ENCODE measurements around the gene RASA3. TPM values are rescaled to one million over a fixed set of nuclear protein-coding genes. Genes with fewer than 3 reads are reported as not detected.

The RASA3 gene
- total and polyA plus RNA-seq, 2 of the 4 experiments (the other 2 are of a cell fraction): 21.0 to 31.4 TPM

- Histone ChIP-seq H2BK120ac (ENCODE audit: low read depth, low read length) (peak overlapping the region; percentile 96), H3K56ac (ENCODE audit: extremely low read depth, insufficient read depth, low read length) (peak overlapping the region; percentile 97), H4K20me1 (ENCODE audit: insufficient read depth, low read length) (peaks cover 26% of the 10 kb centered on the region), H2BK15ac (ENCODE audit: low read depth, low read length) (peak overlapping the region; percentile 91), H3K18ac (ENCODE audit: low read depth, low read length) (peak overlapping the region; percentile 99), H3K36me3 (ENCODE audit: control insufficient read depth, insufficient read depth, low read length) (peaks cover 16% of the 10 kb centered on the region; the same call in 1 of the 2 replicates), H2AK5ac (ENCODE audit: low read depth, low read length) (peak overlapping the region; percentile 99), H3K79me1 (ENCODE audit: low read depth in 1 of 2, low read length in 2 of 2) (peaks cover 12 to 74% of the 10 kb centered on the region in 2 experiments; a peak in 3 of 4 replicates), H2AFZ (replicated peaks; ENCODE audit: low read length, poor library complexity) (peak overlapping the region; percentile 64), H3K27me3 (ENCODE audit: control insufficient read depth, insufficient read depth, low read length) (no peaks in the 10 kb centered on the region), H2BK5ac (ENCODE audit: low read depth, low read length, poor library complexity, severe bottlenecking) (peak overlapping the region; percentile 96), H3K4ac (ENCODE audit: low read depth, low read length) (peak overlapping the region; percentile 100), H4K5ac (ENCODE audit: low read depth, low read length) (peak overlapping the region; percentile 98), H2AK9ac (replicated peaks; ENCODE audit: low read depth, low read length, poor library complexity) (peak overlapping the region; percentile 99), H2BK20ac (ENCODE audit: low read depth, low read length) (peak overlapping the region; percentile 79), H3K4me2 (ENCODE audit: low read depth, low read length) (peak overlapping the region; percentile 77), H3K14ac (replicated peaks; ENCODE audit: low read depth, low read length) (peak overlapping the region; percentile 99), H3K23ac (ENCODE audit: low read depth, low read length) (peak overlapping the region; percentile 96), H4K8ac (ENCODE audit: low read depth in 2 of 2, low read length in 2 of 2) (peak overlapping the region; percentile 87 to 89), H3K9me3 (ENCODE audit: control insufficient read depth, insufficient read depth, low read length) (no peaks in the 10 kb centered on the region), H3K9me1 (ENCODE audit: insufficient read depth, low read length) (peaks cover 25% of the 10 kb centered on the region), H3K27ac (ENCODE audit: insufficient read depth, low read length) (peak overlapping the region; percentile 100), H3K4me3 (ENCODE audit: insufficient read depth, low read depth, low read length) (peak overlapping the region; percentile 15), H4K91ac (ENCODE audit: insufficient read depth, low read depth, low read length) (peak overlapping the region; percentile 99), H3K9ac (ENCODE audit: low read depth, low read length) (peak overlapping the region; percentile 85), H3K4me1 (ENCODE audit: control insufficient read depth, insufficient read depth, low read length) (peaks cover 50% of the 10 kb centered on the region)
- peak; percentile 61 for DNase-seq
- intact Hi-C loops (cut with micrococcal nuclease) (no loop called here), dilution Hi-C loops (cut with HindIII; ENCODE audit: low sequenced_read_pairs, unreplicated experiment) (no loop called here), in situ Hi-C loops (cut with MboI; ENCODE audit: low sequenced_read_pairs) (no loop called here)
- 34% methylated on average over 7 of the region's 22 CpGs; no CpG with 5 or more reads in 1 of the 2 experiments for WGBS, 2 experiments (ENCODE audit: extremely low coverage in 2 of 2, insufficient read length in 1 of 2)
- ChIA-PET CTCF (interaction anchor here (1.3 kb wide), 1 partner anchor 14 kb away, joined by 3 read pairs; no protein-coding TSS in a partner anchor), POLR2A (ENCODE audit: unreplicated experiment) (interaction anchor here (0.5 kb wide), 1 partner anchor 19 kb away, joined by 3 read pairs; no protein-coding TSS in a partner anchor)
- ATAC-seq (ENCODE audit: low read depth): peak; percentile 1; the same call in 1 of the 2 replicates
- no TSS peak for BruUV-seq (replicated peaks)
- TF ChIP-seq MAFK (IDR thresholded peaks at IDR 0.05; ENCODE audit: low read depth, low read length) (no peak), ELK1 (IDR thresholded peaks at IDR 0.05; ENCODE audit: borderline replicate concordance, low read depth, low read length) (no peak), RFX5 (IDR thresholded peaks at IDR 0.05; ENCODE audit: low read depth, low read length) (no peak), CHD1 (IDR thresholded peaks at IDR 0.05; ENCODE audit: low read depth, low read length) (no peak), FOS (IDR thresholded peaks at IDR 0.05; ENCODE audit: low read depth, low read length) (no peak), MAZ (IDR thresholded peaks at IDR 0.05; ENCODE audit: borderline replicate concordance, low read depth, low read length) (no peak), USF2 (IDR thresholded peaks at IDR 0.05; ENCODE audit: low read depth, low read length) (0 out of 2 replicates have a peak, but pooled peaks have one; percentile 4), RCOR1 (IDR thresholded peaks at IDR 0.05; ENCODE audit: insufficient replicate concordance, low read length) (no peak), MXI1 (IDR thresholded peaks at IDR 0.05; ENCODE audit: borderline replicate concordance, low read depth, low read length) (peak; percentile 50; the same call in 1 of the 2 replicates), POLR2A (IDR thresholded peaks at IDR 0.05; ENCODE audit: low read depth, low read length) (peak; percentile 14), RAD21 (IDR thresholded peaks at IDR 0.05; ENCODE audit: low read length) (no peak), SMC3 (IDR thresholded peaks at IDR 0.05; ENCODE audit: low read depth, low read length) (no peak), NFE2L2 (IDR thresholded peaks at IDR 0.05; ENCODE audit: low read depth, low read length) (no peak), CEBPB (IDR thresholded peaks at IDR 0.05; ENCODE audit: low read depth, low read length) (peak; percentile 82), BHLHE40 (IDR thresholded peaks at IDR 0.05; ENCODE audit: low read depth, low read length) (peak; percentile 74)
These were observed 68.6 kb downstream of the RASA3 start for GRCh38 chr13:114063545-114064449.

Data from IMR-90 (cell line).